ENCODE results near the gene RASAL1. TPM values are rescaled to one million over a fixed set of nuclear protein-coding genes. Genes with fewer than 3 reads are reported as not detected.
"Not testable (repeated sequence)": the region's sequence is repeated elsewhere in the genome, so short reads cannot be mapped to it uniquely, and the experiment has no call there.

Gene RASAL1
- total RNA-seq, 1 donor from 2014 or later = 36.5 TPM

DNA sequence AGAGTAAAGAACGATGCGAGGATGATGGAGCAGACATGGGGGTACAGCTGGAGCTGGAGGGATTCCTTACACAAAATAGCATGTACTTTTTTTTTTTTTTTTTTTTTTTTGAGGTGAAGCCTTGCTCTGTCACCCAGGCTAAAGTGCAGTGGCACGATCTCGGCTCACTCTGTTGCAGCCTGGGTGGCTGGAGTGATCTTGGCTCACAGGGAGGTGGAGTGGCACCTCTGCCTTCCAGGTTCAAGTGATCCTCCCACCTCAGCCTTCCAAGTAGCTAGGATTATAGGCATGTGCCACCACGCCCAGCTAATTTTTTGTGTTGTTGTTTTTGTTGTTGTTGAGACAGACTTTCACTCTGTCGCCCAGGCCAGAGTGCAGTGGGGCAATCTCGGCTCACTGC, 5.1 kb upstream of the RASAL1 start:
- no peak for DNase-seq (ENCODE audit: low read depth)

DNA sequence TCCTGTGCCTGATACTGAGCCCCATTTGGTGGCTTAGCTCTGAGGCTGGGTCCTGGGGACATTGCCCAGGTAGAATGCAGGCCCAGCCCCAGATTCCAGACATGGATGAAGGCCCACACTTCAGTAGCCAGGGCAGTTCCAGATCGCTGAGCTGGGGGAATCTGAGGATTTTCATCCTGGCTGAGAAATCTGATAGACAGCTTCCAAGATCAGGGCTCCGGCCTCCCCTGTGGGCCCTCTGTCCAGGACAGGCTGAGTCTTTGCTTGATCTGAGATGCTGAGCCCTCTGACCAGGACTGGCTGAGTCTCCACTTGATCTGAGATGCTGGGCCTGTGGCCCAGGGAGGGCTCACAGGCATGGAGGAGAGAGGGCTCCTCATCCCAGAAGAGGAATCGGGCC, 3.3 kb upstream of the RASAL1 start:
- DNase-seq (ENCODE audit: low read depth) = peak; percentile 81

DNA sequence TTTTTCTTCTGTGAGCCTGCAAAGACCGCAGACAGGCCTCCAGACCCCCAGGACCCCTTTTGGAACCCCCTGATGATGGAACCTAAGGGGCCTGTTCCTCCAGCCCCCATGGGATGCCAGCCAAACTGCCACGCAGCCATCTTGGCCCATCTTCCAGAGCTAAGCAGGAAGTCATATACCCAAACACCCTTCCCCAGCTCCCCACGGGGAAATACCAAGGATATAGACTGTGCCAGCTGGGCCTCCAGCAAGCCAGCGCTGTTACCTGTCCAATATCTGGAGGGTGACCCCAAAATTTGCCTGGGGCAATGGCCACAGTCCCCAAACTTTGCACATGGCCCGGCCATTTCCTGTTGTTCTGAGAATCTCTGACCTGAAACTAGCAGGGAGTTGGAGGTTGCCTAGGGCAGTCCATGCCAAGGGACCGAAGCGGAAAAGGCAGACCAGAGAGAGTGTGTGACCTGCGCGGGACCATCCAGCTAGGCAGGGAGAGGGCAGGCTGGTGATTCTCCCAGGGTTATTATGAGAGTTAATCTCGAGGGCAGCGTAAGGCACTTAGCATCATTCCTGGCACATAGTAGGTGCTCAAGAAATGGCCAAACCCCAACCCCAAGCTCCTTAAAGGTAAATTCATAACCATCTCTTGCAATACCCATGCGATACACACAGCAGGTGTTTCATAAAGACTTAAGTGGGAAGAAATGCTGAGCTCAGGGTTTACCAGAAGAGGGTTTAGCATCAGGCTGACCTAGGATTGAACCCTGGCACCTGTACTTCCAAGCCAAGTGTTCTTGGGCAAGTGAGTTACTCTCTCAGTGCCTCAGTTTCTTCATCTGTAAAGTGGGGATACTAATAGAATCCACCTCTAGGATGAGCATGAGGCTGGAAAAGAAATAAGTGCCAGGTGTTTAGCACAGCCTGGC, 2.6 kb upstream of the RASAL1 start:
- peak; percentile 11 for DNase-seq (ENCODE audit: low read depth)

DNA sequence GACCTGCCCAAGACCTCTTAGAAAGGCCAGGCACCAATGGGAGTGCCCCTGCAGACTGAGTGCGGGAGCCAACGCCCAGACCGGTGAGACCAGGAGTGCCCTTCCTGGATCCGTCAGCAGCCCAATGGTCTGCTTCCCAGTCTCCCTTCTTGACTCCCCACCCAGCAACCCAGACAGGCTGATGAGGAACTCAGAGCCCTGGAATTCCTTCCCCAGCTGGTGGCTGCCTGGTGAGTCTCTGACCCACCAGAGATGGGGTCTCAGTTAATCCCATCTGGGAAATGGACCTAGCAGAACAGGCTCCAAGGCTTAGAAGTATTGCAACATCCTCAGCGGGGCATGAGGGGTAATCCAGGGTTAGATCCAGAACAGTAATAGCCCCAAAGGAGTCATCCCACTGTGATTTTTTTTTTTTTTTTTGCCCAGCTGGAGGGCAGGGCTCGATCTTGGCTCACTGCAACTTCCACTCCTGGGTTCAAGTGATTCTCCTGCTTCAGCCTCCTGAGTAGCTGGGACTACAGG, 1.5 kb upstream of the RASAL1 start:
- DNase-seq (ENCODE audit: low read depth) = peak; percentile 36

DNA sequence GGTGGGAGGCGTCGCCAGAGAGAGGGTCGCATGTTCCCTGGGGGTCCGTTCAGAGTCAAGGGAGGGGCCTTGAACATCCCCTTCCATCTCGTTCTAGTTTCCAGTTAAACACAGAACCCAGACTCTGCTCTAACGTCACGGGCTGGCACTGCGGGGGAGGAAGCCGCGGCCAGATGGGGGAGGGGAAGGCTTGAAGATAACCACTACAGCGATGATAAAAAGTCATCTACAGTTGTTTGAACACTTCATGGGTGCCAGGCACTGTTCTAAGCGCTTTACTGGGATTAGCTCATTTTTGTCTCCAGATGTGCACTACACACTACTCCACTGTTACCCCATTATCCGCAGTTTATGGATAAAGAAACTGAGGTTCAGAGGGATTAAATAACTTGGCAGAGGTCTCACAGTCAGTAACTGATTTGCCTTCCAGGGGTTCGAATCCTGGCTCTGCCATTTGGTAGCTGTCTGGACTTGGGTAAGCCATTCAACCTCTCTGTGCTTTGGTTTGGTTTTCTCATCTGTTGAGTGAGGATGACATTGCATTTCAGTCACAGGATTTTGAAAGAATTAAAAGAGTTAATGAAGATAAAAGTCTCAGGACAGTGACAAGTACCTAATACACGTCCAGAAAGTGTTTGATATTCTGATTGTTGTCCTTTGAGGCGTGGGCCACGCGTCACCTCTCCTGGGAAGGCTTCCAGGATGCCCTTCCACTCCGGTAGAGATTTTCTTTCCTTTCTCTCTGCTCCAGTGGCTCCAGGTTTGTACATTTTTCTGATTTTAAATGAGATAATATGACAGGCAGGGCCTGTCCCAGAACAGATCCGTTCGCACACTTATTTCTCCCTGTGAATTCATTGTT, 798 bp upstream of the RASAL1 start:
- peak; percentile 53 for DNase-seq (ENCODE audit: low read depth)

DNA sequence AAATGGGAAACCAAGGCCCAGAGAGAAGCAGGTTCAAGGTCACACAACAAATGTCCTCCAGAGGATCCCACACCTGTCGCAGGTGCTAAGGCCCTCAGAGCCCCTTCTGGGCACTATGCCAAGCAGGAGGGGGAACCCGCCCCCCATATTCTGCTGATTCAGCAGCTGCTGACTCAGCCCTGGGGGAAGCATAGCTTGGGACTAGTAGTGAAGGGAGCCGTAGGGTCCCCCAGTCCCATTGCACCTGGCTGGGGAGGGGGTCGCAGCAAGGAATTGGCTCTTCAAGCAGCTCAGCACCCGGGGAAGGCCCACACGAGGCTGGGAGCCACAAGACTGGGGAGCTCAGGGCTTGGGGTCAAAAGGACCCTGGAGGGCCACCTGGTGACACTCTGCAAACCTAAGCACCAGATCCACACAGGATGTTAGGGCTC, 1.0 kb downstream of the RASAL1 start:
- DNase-seq (ENCODE audit: low read depth) = no peak

DNA sequence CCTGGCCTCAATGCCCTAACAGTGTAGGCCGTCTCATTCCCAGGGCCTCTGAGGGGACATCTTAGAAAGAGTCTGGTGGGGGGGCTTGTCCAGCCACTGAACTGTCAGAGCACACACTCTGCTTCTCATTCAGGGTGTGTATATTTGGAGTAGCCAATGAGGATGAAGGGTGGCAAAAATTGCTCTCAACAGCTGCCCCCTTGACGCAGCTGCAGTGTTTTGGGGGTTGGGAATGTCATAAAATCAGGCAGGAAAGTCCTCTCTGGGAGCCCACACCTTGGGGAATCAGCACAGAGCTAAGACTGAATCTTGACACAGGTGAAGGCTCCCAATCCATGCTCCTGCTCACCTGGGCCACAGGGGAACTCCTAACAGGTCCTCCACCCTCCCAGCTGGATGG, 1.5 kb downstream of the RASAL1 start:
- DNase-seq (ENCODE audit: low read depth) = no peak

DNA sequence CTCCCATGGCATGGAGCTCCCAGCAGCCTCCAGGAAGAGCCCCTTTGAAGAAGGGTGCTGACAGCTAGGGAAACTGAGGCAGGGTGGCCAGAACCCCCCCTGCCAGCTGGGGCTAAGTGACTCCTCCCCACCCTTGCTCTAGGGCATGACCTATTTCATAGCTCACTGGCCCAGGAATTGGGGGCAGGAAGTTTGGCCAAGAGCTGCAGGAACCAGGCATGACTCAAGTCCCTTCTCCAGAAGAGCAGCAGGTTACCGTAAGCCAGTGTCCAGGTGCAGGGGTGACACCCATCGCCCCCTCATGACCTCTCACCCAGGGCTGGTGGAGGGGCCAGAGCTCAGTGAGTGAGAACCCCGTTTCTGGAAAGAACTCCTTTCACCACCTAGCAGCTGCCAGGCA, 1.9 kb downstream of the RASAL1 start:
- DNase-seq (ENCODE audit: low read depth) = peak; percentile 26

DNA sequence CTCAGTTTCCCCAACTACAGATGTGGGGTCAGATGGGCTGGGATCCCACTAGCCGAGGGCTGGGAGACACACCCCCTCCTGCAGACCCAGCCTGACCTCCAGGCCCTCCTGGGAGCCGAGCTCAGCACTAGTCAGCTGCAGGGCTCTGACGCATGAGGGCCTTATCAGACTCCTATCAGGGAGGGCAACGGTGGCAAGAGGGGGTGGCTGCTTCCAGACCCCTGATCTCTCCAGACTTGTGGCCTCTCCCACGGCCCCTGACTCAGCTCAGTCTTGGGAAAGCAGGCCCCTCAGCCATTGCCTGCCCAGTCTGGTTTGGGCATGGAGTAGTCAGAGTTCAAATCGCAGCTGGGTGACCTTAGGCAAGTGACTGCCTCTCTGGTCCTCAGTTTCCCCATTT, 2.5 kb downstream of the RASAL1 start:
- DNase-seq (ENCODE audit: low read depth) = no peak

DNA sequence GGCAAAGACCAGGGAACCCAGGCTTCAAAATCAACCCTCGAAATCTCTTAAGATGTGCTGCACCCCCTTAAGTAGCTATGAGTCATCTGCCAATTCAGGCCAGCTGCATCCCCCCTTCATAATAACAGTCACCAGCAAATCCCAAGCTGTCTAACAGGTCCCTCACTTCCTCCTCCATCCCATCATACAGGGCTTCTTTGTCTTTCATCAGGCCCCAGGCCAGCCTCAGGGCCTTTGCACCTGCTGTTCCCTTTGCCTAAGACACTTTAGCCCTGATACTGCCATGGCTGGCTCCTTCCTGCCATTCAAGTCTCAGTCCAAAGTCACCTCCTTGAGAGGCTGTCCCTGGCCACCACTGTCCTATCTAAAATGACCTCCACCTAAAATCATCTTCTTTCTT, 4.0 kb downstream of the RASAL1 start:
- DNase-seq (ENCODE audit: low read depth) = peak; percentile 19

DNA sequence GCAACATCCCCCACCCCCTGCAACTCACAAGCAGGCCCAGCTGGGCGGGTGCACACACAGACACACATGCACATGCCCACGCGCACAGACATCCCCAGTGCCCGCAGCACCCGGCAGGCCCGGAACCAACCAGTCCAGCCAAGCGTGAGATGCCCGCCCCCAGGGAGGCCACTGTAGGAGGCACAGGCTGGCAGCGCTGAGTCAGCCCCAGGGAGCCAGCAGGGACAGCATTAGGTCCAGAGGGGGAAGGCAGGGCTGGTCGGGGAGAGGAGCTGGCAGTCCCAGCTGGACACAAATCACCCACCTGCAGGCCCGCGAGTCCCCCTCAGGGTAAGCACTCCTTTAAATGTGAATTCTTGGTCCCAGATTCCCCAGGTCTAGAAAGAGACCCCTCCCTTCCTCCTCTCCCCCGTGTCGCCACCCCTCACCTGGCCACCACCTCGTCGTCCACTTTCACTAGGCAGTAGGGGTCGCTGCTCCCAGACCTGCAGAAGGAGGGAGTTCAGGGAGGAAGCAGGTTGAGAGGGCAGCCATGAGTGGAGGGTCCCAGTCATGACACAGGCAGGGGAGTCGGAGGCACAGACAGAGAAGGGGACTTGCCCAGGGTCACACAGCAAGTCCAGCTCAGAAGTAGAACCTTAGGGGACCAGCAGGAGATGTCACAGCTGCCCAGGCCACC, 5.0 kb downstream of the RASAL1 start:
- DNase-seq (ENCODE audit: low read depth) = peak; percentile 81

DNA sequence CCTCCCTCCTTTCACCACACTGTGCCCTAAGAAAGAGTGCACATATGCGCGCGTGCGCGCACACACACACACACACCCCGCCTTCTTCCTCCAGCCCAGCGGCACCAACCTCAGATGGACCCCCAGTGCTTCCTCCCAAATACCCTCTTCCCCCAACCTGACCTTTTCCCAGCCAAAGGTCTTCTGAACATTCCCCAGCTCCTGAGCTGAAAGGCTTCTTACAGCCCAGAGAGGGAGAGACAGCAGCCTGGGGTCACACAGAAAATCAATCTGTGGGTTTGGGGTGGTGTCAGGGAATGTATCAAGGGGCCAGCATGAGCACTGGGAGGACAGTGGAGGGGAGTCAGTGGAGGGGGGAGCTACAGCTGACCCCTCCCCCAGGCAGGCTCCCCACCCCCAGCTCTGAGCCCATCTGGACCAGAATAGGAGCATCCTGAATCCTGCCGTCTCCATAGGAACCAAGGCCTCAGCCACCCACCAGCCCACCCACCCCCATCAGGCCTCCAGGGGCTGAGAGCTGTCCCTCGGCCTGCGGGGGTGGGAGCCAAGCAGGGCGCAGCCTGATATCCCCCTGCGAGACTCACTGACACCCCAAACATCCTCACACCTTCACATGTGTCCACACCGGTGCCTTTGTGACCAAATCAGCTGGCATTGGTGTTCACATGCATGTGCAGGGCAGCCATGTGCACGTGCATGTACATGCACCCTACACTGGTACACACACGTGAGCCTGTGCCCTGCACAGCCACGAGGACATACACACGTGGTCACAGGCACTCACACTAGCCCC, 5.7 kb downstream of the RASAL1 start:
- DNase-seq (ENCODE audit: low read depth) = no peak

DNA sequence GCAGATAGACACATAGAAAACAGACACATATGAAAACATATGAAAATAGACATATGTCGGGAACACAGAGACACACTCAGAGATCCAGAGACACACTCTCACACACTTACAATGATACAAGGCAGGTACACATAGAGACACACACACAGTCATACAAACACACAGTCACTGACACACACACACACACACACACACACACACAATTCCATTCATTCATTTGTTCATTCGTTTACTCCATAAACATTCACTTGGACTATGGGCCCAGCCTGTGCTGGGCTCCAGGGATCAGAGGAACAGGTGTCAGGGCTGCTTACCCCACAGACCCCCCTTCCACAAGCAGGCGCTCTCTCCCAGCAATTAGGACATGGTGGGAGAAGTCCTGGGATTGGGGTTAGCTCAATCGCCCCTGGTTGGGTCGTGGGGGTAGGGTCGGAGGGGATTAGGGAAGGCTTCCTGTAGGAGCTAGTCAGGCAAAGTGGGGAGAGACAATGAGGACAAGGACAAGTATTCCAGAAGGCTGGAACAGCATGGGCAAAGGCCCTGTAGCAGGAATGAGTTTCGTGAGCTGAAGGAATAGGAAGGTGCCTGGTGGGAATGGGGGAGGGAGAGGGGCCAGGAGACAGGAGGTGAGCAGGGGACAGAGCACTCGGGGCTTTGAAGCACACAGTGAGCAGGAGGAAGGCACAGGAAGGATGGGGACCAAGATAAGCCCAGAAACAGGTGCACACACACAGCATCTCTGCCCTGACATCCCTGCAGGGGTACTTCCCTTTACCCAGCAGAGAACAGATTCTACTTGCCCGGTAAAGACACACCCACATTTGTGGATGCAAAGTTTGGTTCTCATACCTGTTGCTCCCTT, 6.5 kb downstream of the RASAL1 start:
- DNase-seq (ENCODE audit: low read depth) = no peak

DNA sequence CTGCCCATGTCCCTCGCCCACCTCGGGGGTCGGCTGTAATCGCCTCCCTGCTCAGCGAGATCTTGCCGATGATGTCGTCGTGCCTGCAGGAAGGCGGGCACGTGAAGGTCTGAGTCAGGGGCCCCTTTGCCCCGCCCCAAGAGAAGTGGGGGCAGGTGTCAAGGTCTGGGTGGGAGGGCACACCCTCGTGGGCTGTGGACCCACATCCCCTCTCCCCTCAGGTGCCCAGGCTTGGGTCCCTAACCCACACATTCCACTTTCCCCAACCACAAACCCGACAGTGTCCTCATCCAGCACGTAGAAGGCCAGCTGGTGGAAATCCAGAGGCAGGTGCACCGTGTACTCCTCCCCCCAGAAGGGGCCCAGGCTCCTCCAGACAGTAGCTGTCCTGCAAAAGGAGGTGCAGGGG, 7.8 kb downstream of the RASAL1 start:
- no peak for DNase-seq (ENCODE audit: low read depth)

DNA sequence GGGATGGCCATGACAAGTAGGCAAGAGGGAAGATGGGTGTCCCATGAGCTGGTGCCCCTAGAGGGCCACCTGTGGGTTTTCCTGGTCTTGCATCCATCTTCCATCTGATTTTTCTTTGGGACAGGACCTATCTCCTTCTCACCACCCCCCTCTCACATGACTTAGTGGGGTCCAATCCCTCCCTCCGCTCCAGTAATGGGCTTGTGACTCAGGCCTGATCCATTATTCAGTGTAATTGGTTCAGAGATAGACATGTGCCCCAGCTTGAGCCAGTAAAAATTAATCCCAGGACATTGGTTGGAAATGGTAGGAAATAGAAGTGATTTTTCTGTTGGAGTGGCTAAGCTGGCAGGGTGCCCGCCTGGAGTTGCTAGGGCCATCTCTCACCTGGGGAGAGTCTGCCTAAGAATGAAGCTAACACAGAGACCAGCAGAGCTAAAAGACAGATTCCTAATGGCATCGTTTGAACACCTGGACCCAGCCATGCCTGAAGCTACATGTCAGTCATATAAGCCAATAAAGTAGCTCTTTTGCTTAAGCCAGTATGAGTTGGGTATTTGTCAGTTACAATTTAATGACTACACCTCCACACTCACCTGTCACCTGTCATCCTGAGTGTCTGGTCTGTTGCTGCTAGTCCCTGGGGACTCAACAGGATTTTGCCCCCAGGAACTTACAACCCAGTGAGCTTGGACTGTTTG, 14.7 kb downstream of the RASAL1 start:
- peak; percentile 15 for DNase-seq (ENCODE audit: low read depth)

DNA sequence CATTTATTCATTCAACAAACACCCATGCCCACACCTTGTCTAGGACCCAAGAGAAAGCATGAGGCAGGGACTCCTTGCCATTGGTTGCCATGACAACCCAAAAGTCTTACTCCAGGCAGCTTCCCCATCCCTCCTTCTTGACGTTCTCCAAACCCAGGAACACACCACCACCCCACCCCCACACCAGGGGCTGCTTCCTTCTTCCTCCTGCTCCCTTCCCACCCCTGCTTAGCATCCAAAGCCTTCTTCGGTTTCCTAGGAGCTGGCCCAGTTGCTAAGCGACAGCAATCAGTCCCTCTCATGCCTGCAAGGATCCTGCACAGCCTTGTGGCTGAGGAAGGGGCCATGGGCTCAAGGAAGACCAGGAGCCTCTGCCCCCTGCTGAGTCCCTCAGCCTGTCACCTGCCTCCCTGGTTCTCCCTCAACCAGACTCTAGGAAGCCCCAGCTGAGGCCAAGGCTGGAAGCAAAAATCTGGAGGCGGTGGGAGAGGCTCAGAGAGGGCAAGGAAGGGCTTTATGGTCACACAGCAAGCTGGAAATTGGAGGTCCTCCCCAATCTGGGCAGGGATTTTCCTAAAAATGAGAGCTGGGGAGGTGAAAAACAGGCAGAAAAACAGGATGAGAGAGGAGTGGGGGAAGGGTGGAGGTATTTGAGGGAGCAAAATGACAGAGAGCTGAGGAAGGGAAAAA, 15.4 kb downstream of the RASAL1 start:
- no peak for DNase-seq (ENCODE audit: low read depth)

DNA sequence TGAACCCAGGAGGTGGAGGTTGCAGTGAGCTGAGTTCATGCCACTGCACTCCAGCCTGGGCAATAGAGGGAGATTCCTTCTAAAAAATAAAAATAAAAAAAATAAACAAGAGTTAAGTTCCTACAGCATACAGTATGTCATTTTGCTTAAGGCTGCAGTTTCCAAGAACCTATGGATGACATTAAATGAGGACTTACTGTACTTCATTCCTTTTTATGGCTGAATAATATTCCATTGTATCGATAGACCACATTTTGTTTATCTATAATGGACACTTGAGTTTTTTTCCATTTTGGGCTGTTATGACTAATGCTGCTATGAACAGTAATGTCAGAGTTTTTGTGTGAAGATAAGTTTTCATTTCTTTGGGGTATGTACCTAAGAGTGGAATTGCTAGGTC, 17.4 kb downstream of the RASAL1 start:
- no peak for DNase-seq (ENCODE audit: low read depth)

DNA sequence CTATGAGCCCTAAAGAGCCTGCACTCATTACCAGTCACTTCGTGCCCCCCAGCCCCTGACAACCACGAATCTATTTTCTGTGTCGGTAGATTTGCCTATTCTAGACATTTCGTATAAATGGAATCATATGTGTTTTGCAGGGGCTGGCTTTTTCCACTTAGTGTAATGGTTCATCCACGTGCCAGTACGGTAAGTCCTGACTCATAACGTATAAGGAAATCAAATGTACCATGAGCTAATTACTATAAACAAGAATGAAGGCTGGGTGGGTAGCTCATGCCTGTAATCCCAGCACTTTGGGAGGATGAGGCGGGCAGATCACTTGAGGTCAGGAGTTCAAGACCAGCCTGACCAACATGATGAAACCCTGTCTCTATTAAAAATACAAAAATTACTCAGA, 17.9 kb downstream of the RASAL1 start:
- DNase-seq (ENCODE audit: low read depth) = not testable (repeated sequence)

DNA sequence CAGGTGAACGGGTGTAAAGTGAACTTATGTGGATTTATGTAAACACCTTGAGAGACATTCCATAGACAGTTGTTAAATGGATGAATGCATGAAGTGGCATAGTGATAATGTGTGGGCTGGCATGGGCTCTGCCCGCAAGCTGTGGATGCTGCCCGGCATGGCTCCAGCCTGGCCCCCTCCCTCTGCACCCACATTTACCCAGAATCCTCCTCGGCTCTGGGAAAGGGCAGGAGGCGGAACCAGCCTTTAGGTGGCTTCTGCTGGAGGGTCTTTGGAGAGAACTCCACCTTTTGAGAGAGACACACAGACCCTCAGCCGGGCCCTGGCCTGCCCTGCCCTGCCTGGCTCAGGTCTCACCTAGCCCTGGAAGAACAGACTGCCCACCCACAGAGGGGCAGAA, 18.7 kb downstream of the RASAL1 start:
- DNase-seq (ENCODE audit: low read depth) = no peak

All from renal cortical epithelial cell (primary cell).